Stimulated activated CD8-positive, alpha-beta memory T cell treated with anti-CD3 and anti-CD28 coated beads, Interleukin-12 subunit alpha, Interleukin-12 subunit beta, amount 100 ng/mL, for 24 hours (primary cell): ENCODE results near the gene DNM3.
"Not testable (repeated sequence)": the region's sequence is repeated elsewhere in the genome, so short reads cannot be mapped to it uniquely, and the experiment has no call there.

ENCODE experiments used
- DNase-seq: peaks from one replicate; pipeline ENCODE4 v3.0.0-alpha.2; 2020; ENCODE audit errors: extremely low read depth

The DNM3 gene

GRCh38 chr1:171841050-171841910 lies at the start of gene DNM3:
Gene DNM3 (plus strand): TSS chr1:171841498. CDS start chr1:171841657, 159 bp downstream.
- peak; percentile 33 for DNase-seq

DNA sequence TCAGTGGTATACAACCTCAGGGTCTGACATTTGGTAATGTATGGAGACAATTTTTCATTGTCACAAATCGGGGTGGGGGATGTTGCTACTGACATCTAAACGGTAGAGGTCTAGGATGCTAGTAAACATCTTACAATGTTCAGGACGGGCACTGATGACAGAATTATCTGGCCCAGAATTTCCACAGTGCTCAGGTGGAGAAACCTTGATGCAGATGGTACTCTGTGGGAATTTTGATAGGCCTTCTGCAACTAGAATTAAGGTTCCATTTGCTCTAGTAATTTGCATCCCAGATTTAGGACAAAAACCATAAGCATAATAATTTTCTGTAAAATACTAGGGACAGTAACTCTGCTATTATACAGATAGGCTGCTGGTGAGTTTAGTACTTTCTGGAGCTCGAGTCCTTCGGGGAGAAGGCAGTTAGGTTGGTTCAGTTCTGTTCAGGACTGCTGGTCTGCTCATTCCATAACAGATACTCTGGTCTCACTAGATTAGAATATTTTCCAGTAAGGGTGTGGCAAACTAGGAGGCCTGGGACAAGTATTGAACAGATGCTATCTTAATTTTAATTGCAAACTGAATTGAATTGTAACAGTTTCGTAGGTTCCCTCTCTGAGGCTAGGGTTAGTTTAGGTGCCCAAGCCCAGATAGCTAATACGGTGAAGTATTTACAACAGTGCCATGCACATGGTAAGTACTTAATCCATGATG lies 48.5 kb upstream of the DNM3 start:
- no peak for DNase-seq

DNA sequence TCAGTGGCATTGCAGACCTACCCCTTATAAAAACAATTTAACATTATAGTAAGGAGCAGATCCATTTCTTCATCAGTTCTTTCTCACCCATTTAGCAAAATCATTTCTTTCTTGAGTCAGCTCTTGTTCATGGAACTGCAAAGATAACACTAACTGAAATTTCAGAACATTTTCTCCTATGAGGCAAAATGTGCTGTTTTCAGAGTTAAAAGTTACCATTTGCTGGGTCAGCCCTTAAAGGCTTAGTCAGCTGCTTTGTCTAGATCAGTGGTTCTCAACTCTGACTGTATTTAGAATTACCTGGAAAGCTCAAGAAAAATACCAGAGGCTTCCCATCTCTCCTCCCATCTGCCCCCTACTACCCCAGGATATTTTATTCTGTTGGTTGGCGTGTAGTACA lies 47.7 kb upstream of the DNM3 start:
- DNase-seq: no peak

GRCh38 chr1:171794085-171794484 lies 47.2 kb upstream of the DNM3 start:
- no peak for DNase-seq

GRCh38 chr1:171796592-171796991 lies 44.7 kb upstream of the DNM3 start:
- DNase-seq: no peak

- DNase-seq: no peak
Measured at GRCh38 chr1:171798311-171798710, 43.0 kb upstream of the DNM3 start.

GRCh38 chr1:171798765-171799164 lies 42.5 kb upstream of the DNM3 start:
- no peak for DNase-seq

DNA sequence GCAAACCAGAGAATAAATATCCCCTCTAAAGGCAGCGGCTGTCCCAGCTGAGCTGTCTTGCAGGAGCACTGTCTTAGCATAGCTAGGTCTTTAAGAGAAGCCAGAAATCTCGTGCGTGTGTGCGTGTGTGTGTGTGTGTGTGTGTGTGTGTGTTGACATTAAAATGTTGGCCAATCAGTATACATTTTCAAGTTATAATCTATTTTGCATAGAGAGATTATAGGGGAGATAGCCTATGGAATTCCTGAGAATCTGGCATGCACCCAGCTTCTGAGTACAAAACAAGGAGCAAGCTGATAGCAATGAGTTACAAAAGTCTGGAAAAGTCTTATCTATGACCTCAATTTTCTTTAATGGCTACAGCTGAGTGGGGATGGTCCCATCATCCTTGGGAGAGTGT lies 42.1 kb upstream of the DNM3 start:
- DNase-seq: no peak

- DNase-seq: not testable (repeated sequence)
Measured at GRCh38 chr1:171799698-171800097, 41.6 kb upstream of the DNM3 start.

DNA sequence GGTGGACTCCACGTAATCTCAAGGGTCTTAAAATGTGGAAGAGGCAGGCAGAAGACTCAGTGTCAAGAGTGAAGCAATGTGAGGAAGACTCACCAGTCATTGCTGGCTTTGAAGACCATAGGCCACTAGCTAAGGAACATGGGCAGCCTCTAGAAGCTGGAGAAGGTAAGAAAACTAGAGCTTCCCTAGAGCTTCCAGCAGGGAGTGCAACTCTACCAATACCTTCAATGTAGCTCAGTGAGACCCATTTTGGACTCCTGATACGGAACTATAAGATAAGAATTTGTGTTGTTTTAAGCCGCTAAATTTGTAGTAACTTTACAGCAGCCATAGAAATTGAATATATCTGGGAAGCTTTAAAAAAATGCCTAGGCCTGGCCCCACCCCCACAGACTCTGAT lies 41.0 kb upstream of the DNM3 start:
- no peak for DNase-seq

- DNase-seq: no peak
Measured at GRCh38 chr1:171800851-171801250, 40.4 kb upstream of the DNM3 start.

DNA sequence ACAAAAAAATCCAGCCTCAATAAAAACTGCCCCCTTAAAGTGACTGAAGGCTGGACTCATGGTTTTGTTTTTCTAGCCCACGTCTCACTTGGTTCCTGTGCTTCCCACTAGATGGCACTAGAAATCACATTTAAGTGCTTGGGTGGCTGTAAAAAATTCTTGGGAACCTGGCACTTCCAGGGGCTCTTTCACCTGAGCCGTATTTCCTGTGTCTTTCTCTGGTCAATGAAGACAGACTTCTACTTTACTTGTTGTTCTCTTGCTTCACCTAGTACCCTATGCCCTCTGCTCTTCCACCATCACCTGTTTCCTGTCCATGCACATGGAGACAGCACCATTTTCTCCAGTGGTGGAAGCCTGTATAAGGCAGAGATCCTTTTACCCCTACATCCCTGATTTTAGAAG lies 39.8 kb upstream of the DNM3 start:
- DNase-seq: no peak

DNA sequence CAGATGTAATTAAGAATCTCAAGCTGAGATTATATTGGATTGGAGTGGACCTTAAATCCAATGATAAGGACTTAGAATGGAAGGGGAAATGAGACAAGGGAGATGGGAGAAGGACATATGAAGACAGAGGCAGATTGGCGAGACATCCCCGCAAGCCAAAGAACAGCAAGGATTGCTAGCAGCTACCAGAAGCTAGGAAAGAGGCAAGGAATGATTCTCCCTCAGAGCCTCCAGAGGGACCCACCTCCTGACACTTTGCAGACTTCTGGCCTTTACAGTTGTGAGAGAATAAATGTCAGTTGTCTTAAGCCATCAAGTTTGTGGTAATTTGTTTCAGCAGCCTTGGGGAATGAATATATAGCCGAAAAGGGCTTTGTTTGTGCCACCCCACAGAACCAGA lies 39.1 kb upstream of the DNM3 start:
- no peak for DNase-seq

- no peak for DNase-seq
Measured at GRCh38 chr1:171803045-171803444, 38.3 kb upstream of the DNM3 start.

- no peak for DNase-seq
Measured at GRCh38 chr1:171803461-171804022, 37.8 kb upstream of the DNM3 start.

GRCh38 chr1:171805395-171806115 lies 35.7 kb upstream of the DNM3 start:
- no peak for DNase-seq

- DNase-seq: no peak
Measured at GRCh38 chr1:171807556-171807955, 33.7 kb upstream of the DNM3 start.

DNA sequence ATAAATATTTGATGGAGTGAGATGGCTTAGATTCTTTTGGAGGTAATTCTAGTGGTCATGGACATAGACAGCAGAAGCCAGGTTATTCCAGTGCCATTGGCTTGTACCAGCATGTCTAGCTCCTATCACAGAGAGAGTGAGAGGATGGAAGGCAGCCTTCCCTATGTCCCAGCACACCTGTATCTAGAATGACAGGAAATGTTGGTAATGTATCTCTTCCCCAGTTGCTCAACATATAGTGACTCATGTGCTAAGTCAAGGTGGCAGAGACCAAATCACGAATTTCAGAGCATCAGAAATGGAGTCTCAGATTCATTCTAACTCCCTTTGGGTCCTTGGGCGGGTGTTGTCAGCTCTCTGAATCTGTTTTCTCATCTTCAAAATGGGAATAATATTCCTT lies 31.5 kb upstream of the DNM3 start:
- no peak for DNase-seq

DNA sequence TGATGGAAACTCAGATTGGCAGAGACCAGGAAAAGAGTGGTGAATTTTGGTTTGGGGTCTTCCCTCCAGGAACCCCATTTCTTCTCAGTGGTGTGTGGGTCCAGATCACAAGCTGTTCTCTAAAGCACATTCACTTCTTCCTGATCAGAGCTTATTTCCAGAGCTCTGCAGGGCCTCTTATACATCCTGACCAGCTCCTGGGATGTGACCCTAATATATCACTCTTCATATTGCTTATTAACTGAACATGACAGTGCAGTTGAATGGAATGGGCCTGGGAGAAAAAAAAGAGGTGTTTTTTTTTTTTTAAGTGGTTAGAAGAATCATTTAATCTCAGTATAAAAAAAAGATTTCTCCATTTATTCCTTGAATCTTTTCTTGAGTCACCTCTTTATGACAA lies 29.6 kb upstream of the DNM3 start:
- DNase-seq: no peak

DNA sequence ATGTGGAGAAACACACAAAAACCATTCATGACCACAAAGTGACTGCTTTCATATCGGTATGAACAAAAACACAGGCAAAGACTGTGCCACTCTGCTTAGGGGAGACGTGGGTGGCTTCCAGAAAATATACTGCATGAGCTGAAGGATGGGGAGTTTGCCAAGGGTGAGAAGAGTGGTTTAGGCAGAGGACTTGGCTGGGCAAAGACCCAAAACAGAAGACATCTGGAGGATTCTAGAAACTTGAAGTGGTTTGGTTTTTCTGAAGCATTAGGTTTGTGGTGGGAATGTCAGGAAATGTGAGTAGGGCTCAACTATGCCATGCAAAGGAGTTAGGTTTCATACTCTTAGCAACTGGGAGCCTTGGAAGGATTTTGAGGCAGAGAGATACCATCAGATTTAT lies 26.6 kb upstream of the DNM3 start:
- DNase-seq: no peak

GRCh38 chr1:171816300-171816901 lies 24.9 kb upstream of the DNM3 start:
- DNase-seq: no peak
